Upper lobe of right lung (tissue), 1 donor: Measurements from ENCODE around the gene TULP3. TPM values are rescaled to one million over a fixed set of nuclear protein-coding genes. Genes with fewer than 3 reads are reported as not detected.

Experiments used
- ATAC-seq: fragments of 200-7000 bp; cut with Tn5 transposase; one replicate; pipeline ENCODE4 v1.9.1; 2020; ENCODE audit warnings: mild to moderate bottlenecking, moderate library complexity
- DNase-seq: peaks from one replicate; pipeline ENCODE4 v3.0.0-alpha.2; 2020
- H3K27ac ChIP-seq: fragments of 200-600 bp; one replicate; pipeline ENCODE4 v1.8.0; 2022
- H3K27me3 ChIP-seq: fragments of 200-600 bp; one replicate; pipeline ENCODE4 v1.8.0; 2022; ENCODE audit warnings: mild to moderate bottlenecking
- H3K36me3 ChIP-seq: fragments of 200-600 bp; one replicate; pipeline ENCODE4 v1.8.0; 2022
- H3K4me1 ChIP-seq: fragments of 200-600 bp; one replicate; pipeline ENCODE4 v1.8.0; 2022
- H3K4me3 ChIP-seq: fragments of 200-600 bp; one replicate; pipeline ENCODE4 v1.8.0; 2022; ENCODE audit warnings: mild to moderate bottlenecking
- H3K9me3 ChIP-seq: fragments of 200-600 bp; one replicate; pipeline ENCODE4 v1.8.0; 2022
- CTCF ChIP-seq: fragments of 200-600 bp; IDR thresholded peaks from one replicate; pipeline ENCODE4 v1.8.0; 2022; ENCODE audit warnings: antibody characterized with exemption
- intact Hi-C: fragments of 100-400 bp; cut with DNase I; formaldehyde crosslinking; loops from one replicate; pipeline ENCODE4 v1.11.0; 2022
- total RNA-seq: library from RNA; stranded (reverse); fragmentation: NEBNext Ultra II Directional; extraction: Animal tissue kit (Norgen Biotek cat#: 25700); gene quantifications from one replicate; pipeline ENCODE4 v1.2.1, GENCODE V29; 2021
- donor health status: DM: no; HTN: yes; CAD: no; lungs with severe emphysema.

Gene TULP3
- total RNA-seq, 1 donor from 2014 or later = 16.3 TPM

GRCh38 chr12:2851931-2852330, 38.8 kb upstream of the TULP3 start:
- no peak for TF ChIP-seq CTCF
- no peaks in the 10 kb centered on the region for H3K9me3 ChIP-seq
- peaks cover 5% of the 10 kb centered on the region for H3K4me1 ChIP-seq
- no peaks in the 10 kb centered on the region for H3K27me3 ChIP-seq
- no peaks in the 10 kb centered on the region for H3K36me3 ChIP-seq
- H3K4me3 ChIP-seq = no peak overlapping the region
- no peak for DNase-seq
- H3K27ac ChIP-seq = no peak overlapping the region
- intact Hi-C loops = no loop called here
- ATAC-seq = no peak

- intact Hi-C loops = no loop called here
- Histone ChIP-seq H3K4me3 (no peak overlapping the region), H3K36me3 (no peaks in the 10 kb centered on the region), H3K9me3 (no peaks in the 10 kb centered on the region), H3K27me3 (no peaks in the 10 kb centered on the region), H3K27ac (no peak overlapping the region), H3K4me1 (peaks cover 5% of the 10 kb centered on the region)
- TF ChIP-seq CTCF = peak; percentile 82
- ATAC-seq (peak; percentile 92), DNase-seq (peak; percentile 86)
These were observed 37.1 kb upstream of the TULP3 start for GRCh38 chr12:2853626-2854025.

- DNase-seq = no peak
- intact Hi-C loops = no loop called here
- no peak overlapping the region for H3K4me3 ChIP-seq
- no peaks in the 10 kb centered on the region for H3K9me3 ChIP-seq
- TF ChIP-seq CTCF = no peak
- no peak for ATAC-seq
- no peaks in the 10 kb centered on the region for H3K27me3 ChIP-seq
- H3K4me1 ChIP-seq = peaks cover 5% of the 10 kb centered on the region
- no peak overlapping the region for H3K27ac ChIP-seq
- no peaks in the 10 kb centered on the region for H3K36me3 ChIP-seq
These were observed 35.8 kb upstream of the TULP3 start for GRCh38 chr12:2854669-2855453.

- ATAC-seq (no peak), DNase-seq (no peak)
- no peaks in the 10 kb centered on the region for H3K9me3 ChIP-seq
- no peak overlapping the region for H3K4me3 ChIP-seq
- TF ChIP-seq CTCF = no peak
- intact Hi-C loops = no loop called here
- no peaks in the 10 kb centered on the region for H3K36me3 ChIP-seq
- peaks cover 5% of the 10 kb centered on the region for H3K4me1 ChIP-seq
- H3K27ac ChIP-seq = no peak overlapping the region
- H3K27me3 ChIP-seq = no peaks in the 10 kb centered on the region
These were observed 35.1 kb upstream of the TULP3 start for GRCh38 chr12:2855546-2855945.

DNA sequence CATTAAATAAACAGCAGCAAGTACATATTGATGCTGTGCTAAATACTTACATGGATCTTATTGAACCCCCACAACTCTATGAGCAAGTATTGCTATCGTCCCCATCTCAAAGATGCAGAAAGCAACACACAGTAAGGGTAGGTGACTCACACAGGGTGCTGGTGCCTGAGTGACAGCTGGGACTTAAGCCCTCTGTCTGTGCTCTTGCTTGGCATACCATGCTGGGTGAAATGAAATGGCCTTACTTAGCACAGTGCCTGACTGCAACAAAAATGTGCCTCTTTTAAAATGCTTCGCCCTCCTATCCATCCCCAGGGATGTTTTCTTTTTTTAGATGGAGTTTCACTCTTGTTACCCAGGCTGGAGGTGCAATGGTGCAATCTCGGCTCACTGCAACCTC, 34.6 kb upstream of the TULP3 start:
- TF ChIP-seq CTCF = no peak
- Histone ChIP-seq H3K27ac (no peak overlapping the region), H3K9me3 (no peaks in the 10 kb centered on the region), H3K36me3 (no peaks in the 10 kb centered on the region), H3K4me3 (no peak overlapping the region), H3K4me1 (peaks cover 5% of the 10 kb centered on the region), H3K27me3 (no peaks in the 10 kb centered on the region)
- intact Hi-C loops = no loop called here
- ATAC-seq = no peak
- no peak for DNase-seq

- intact Hi-C loops = no loop called here
- no peak within 1 kb of the TSS for H3K27ac ChIP-seq
These were observed 33.7 kb upstream of the TULP3 start, which contains the start of gene TEX52 for GRCh38 chr12:2857021-2857431. TEX52 (minus strand) TSS chr12:2857039; CDS start chr12:2857026, 13 bp downstream.

More at GRCh38 chr12:2857021-2857431, 33.7 kb upstream of the TULP3 start, which contains the start of gene TEX52:
- ATAC-seq (no peak), DNase-seq (no peak)
- no peaks in the 10 kb centered on the region for H3K36me3 ChIP-seq
- H3K4me1 ChIP-seq = peaks cover 5% of the 10 kb centered on the region
- no peak within 1 kb of the TSS for H3K4me3 ChIP-seq
- TF ChIP-seq CTCF = no peak
- H3K9me3 ChIP-seq = no peaks in the 10 kb centered on the region
- H3K27me3 ChIP-seq = no peaks in the 10 kb centered on the region
